Body of pancreas (tissue), 4 donors: ENCODE data around the gene ASAP3.

Experiments
- POLR2A ChIP-seq, 3 donors: fragments of 450-650 bp; IDR thresholded peaks; one replicate each; pipeline ENCODE4 v1.6.1; 2016; ENCODE audit warnings: antibody characterized with exemption in 3 of 3, mild to moderate bottlenecking in 2 of 3
- TF ChIP-seq, protein P1 (sequence below), 7 experiments: fragments of 450-650 bp in 4 of 7; fragments of 200-600 bp in 3 of 7; sonication (generic) in 3 of 7; IDR thresholded peaks; one replicate each; pipeline ENCODE4 v1.5.1; 2016 to 2019; ENCODE audit warnings: antibody characterized with exemption in 7 of 7

GRCh38 chr1:23421343-23421742 is 62.6 kb downstream of the ASAP3 start:
- TF ChIP-seq, protein P1, sequence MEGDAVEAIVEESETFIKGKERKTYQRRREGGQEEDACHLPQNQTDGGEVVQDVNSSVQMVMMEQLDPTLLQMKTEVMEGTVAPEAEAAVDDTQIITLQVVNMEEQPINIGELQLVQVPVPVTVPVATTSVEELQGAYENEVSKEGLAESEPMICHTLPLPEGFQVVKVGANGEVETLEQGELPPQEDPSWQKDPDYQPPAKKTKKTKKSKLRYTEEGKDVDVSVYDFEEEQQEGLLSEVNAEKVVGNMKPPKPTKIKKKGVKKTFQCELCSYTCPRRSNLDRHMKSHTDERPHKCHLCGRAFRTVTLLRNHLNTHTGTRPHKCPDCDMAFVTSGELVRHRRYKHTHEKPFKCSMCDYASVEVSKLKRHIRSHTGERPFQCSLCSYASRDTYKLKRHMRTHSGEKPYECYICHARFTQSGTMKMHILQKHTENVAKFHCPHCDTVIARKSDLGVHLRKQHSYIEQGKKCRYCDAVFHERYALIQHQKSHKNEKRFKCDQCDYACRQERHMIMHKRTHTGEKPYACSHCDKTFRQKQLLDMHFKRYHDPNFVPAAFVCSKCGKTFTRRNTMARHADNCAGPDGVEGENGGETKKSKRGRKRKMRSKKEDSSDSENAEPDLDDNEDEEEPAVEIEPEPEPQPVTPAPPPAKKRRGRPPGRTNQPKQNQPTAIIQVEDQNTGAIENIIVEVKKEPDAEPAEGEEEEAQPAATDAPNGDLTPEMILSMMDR (IDR thresholded peaks at IDR 0.05): no peak
- TF ChIP-seq POLR2A (IDR thresholded peaks at IDR 0.05): no peak
